ENCODE measurements around the gene GRIA4.
"Not testable (repeated sequence)": the region's sequence is repeated elsewhere in the genome, so short reads cannot be mapped to it uniquely, and the experiment has no call there.

The GRIA4 gene

GRCh38 chr11:105861225-105861624, 251.4 kb downstream of the GRIA4 start:
- DNase-seq (ENCODE audit: low spot score) = peak; percentile 3

- DNase-seq (ENCODE audit: low spot score) = peak; percentile 29
Observed at GRCh38 chr11:105862736-105863367, 253.0 kb downstream of the GRIA4 start.

GRCh38 chr11:105863523-105863922, 253.7 kb downstream of the GRIA4 start:
- DNase-seq (ENCODE audit: low spot score) = no peak

GRCh38 chr11:105867742-105868141, 257.9 kb downstream of the GRIA4 start:
- no peak for DNase-seq (ENCODE audit: low spot score)

GRCh38 chr11:105868762-105869285, 259.0 kb downstream of the GRIA4 start:
- no peak for DNase-seq (ENCODE audit: low spot score)

- no peak for DNase-seq (ENCODE audit: low spot score)
Observed at GRCh38 chr11:105870516-105871113, 260.7 kb downstream of the GRIA4 start.

GRCh38 chr11:105878510-105878909, 268.6 kb downstream of the GRIA4 start:
- no peak for DNase-seq (ENCODE audit: low spot score)

- not testable (repeated sequence) for DNase-seq (ENCODE audit: low spot score)
Observed at GRCh38 chr11:105878927-105879326, 269.1 kb downstream of the GRIA4 start.

GRCh38 chr11:105881027-105881426, 271.2 kb downstream of the GRIA4 start:
- no peak for DNase-seq (ENCODE audit: low spot score)

GRCh38 chr11:105884436-105884835, 274.6 kb downstream of the GRIA4 start:
- no peak for DNase-seq (ENCODE audit: low spot score)

GRCh38 chr11:105891685-105892084, 281.8 kb downstream of the GRIA4 start:
- DNase-seq (ENCODE audit: low spot score) = peak; percentile 2

GRCh38 chr11:105897161-105897560, 287.3 kb downstream of the GRIA4 start:
- DNase-seq (ENCODE audit: low spot score) = no peak

GRCh38 chr11:105899772-105900171, 289.9 kb downstream of the GRIA4 start:
- DNase-seq (ENCODE audit: low spot score) = peak; percentile 16

- no peak for DNase-seq (ENCODE audit: low spot score)
Observed at GRCh38 chr11:105900515-105901035, 290.7 kb downstream of the GRIA4 start.

GRCh38 chr11:105903113-105903512, 293.2 kb downstream of the GRIA4 start:
- no peak for DNase-seq (ENCODE audit: low spot score)

GRCh38 chr11:105906517-105906916, 296.6 kb downstream of the GRIA4 start:
- DNase-seq (ENCODE audit: low spot score) = no peak

GRCh38 chr11:105907319-105907718, 297.4 kb downstream of the GRIA4 start:
- DNase-seq (ENCODE audit: low spot score) = no peak

- DNase-seq (ENCODE audit: low spot score) = no peak
Observed at GRCh38 chr11:105910095-105910715, 300.3 kb downstream of the GRIA4 start.

GRCh38 chr11:105911454-105911853, 301.6 kb downstream of the GRIA4 start:
- DNase-seq (ENCODE audit: low spot score) = no peak

GRCh38 chr11:105912666-105913065, 302.8 kb downstream of the GRIA4 start:
- DNase-seq (ENCODE audit: low spot score) = no peak

- DNase-seq (ENCODE audit: low spot score) = no peak
Observed at GRCh38 chr11:105915021-105915420, 305.1 kb downstream of the GRIA4 start.

GRCh38 chr11:105918039-105918438, 308.2 kb downstream of the GRIA4 start:
- DNase-seq (ENCODE audit: low spot score) = no peak

- DNase-seq (ENCODE audit: low spot score) = no peak
Observed at GRCh38 chr11:105918600-105918999, 308.7 kb downstream of the GRIA4 start.

Measured in COLO829 (cell line).